AG04450 (cell line): Measurements from ENCODE around the gene LOC128125822.
A peak's percentile ranks its signal among the peaks of the same experiment; 100 is the strongest.

Experiments
- CTCF ChIA-PET: fragments of 300-600, 350-600 bp; formaldehyde crosslinking; extraction: SDS; loops from one replicate; lab custom pipeline; 2022; ENCODE audit warnings: antibody characterized with exemption, inconsistent platforms; lab: Charles Lee
- POLR2A ChIA-PET: fragments of 350-600 bp; formaldehyde crosslinking; extraction: SDS; loops from one replicate; lab custom pipeline; 2021; ENCODE audit warnings: antibody characterized with exemption, inconsistent platforms; lab: Yijun Ruan, JAX
- DNase-seq: peaks from one replicate; pipeline ENCODE4 v3.0.0-alpha.2; 2011; ENCODE audit warnings: low read depth, low spot score
- H3K27ac ChIP-seq: one replicate; pipeline ENCODE4 v1.5.1; 2012; ENCODE audit warnings: low read depth, low read length, control low read depth
- H3K27me3 ChIP-seq: one replicate; pipeline ENCODE4 v1.6.0; 2012; ENCODE audit warnings: low read length; ENCODE audit not compliant: control insufficient read depth, insufficient read depth
- H3K4me3 ChIP-seq: 2 replicates; pipeline ENCODE4 v1.5.1; 2011; ENCODE audit warnings: mild to moderate bottlenecking, low read depth, low read length, control low read depth
- H3K9me3 ChIP-seq: 2 replicates; pipeline ENCODE4 v1.5.1; 2012; ENCODE audit warnings: low read length; ENCODE audit not compliant: control insufficient read depth, insufficient read depth
- TF ChIP-seq, protein P1 (sequence below): IDR thresholded peaks from 2 replicates; pipeline ENCODE4 v1.5.1; 2011; ENCODE audit warnings: low read depth, low read length, control low read depth, inconsistent platforms

The LOC128125822 gene

DNA sequence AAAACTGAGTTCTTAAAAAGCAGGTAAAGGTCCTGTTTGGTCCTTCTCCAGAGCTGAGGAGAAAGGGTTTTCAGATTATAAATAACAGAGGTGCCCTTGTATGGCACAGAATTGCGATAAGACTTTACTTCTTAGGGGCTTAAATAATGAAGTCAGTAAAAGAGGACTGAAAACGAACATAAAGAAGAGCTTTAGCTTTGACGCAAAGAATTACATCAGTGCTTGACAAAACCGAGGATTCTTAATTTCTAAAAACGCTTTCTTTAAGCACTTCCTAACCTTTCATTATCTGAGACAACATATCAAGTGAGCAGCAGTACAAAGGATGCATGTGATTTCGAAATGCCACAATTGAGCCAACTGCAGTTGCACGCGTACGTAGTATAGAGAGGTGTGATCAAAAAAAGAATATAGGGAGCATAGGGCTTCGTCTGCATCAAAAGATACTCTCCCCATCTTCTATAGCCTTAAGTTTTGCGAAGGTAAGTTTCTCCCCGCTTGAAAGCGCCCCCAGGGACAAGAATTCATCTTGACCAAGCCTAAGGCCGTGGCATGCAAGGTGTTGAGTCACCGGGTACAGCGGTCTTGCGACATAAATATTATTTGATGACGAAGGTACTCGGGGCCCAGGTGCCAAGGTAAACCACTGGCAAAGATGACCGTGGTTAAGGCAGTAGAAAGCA, 778 bp upstream of the LOC128125822 start:
- ChIA-PET CTCF (interaction anchor here (1.9 kb wide), 1 partner anchor 219 kb away, joined by 7 read pairs; no protein-coding TSS in a partner anchor), POLR2A (no interaction called here)
- TF ChIP-seq, protein P1, sequence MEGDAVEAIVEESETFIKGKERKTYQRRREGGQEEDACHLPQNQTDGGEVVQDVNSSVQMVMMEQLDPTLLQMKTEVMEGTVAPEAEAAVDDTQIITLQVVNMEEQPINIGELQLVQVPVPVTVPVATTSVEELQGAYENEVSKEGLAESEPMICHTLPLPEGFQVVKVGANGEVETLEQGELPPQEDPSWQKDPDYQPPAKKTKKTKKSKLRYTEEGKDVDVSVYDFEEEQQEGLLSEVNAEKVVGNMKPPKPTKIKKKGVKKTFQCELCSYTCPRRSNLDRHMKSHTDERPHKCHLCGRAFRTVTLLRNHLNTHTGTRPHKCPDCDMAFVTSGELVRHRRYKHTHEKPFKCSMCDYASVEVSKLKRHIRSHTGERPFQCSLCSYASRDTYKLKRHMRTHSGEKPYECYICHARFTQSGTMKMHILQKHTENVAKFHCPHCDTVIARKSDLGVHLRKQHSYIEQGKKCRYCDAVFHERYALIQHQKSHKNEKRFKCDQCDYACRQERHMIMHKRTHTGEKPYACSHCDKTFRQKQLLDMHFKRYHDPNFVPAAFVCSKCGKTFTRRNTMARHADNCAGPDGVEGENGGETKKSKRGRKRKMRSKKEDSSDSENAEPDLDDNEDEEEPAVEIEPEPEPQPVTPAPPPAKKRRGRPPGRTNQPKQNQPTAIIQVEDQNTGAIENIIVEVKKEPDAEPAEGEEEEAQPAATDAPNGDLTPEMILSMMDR: peak; percentile 8; the same call in 1 of the 2 replicates
- DNase-seq: no peak
- H3K27ac ChIP-seq: peak overlapping the region; percentile 94
- peaks cover 2% of the 10 kb centered on the region; the same call in 1 of the 2 replicates for H3K9me3 ChIP-seq
- no peaks in the 10 kb centered on the region for H3K27me3 ChIP-seq
- H3K4me3 ChIP-seq: peak overlapping the region; percentile 75

DNA sequence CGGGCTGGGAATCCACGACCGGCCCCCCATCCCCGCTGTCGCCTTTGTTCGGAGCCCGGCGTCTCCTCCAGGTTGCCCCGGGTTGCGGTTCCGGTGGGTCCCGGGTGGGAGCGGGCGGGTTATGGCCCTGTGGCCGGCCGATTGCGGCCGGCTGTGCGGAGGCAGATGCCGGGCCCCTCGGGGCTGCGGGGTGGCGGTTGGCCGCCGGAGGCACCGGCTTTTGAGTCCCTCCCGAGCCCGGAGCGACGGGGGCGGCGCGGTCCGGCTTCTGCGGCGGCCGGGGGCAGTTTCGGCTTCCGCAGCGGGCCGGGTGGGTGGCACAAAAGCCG, 431 bp downstream of the LOC128125822 start:
- ChIA-PET POLR2A (interaction anchor here (1.4 kb wide), 1 partner anchor 45 kb away, joined by 3 read pairs; no protein-coding TSS in a partner anchor), CTCF (interaction anchor here (2.5 kb wide), 1 partner anchor 25 kb away, joined by 17 read pairs; no protein-coding TSS in a partner anchor)
- Histone ChIP-seq H3K27ac (peak overlapping the region; percentile 92), H3K27me3 (no peaks in the 10 kb centered on the region), H3K9me3 (peaks cover 2% of the 10 kb centered on the region; the same call in 1 of the 2 replicates), H3K4me3 (peak overlapping the region; percentile 86)
- TF ChIP-seq, protein P1: no peak
- no peak for DNase-seq

DNA sequence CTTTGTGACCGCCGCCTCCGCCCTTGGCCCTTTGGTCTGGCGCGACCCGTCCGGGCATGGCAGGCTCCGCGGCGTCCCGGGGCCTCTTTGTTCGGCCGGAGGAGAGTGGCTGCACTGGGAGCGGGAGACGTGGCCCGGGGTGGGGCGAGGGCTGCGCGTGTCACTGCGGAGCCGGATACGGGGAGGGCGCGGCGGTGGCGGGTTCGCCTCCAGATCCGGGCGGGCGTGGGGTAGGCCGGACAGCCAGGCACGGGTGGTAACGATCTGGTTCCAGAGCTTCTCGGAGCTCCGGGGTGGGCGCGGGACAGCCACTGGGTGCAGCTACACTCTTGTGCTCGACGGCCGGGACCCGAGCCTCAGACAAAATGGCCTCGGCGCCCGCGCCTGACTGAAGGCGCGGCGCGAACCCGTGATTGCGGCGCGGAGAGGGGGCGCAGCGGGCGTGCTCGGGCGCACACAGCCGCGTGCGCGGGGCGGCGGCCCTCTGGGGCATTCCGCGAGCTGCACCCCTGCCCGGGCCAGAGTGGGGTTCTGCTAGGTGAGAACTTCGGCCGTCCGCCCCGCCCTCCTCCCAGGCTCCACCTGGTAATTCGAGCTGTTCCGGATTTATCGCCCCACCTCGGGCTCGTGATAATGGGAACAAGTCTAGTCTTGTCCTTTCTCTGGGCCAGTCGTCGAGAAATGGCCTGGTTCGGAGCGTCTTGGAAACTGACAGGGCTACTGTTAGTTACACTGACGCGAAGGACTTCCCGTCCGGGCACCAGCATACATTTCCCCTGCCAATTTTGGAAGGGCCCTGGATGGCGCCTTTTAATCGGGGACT, 1.0 kb downstream of the LOC128125822 start:
- Histone ChIP-seq H3K4me3 (peak overlapping the region; percentile 86), H3K9me3 (peaks cover 2% of the 10 kb centered on the region; the same call in 1 of the 2 replicates), H3K27me3 (no peaks in the 10 kb centered on the region), H3K27ac (peak overlapping the region; percentile 92)
- TF ChIP-seq, protein P1: no peak
- no peak for DNase-seq
- CTCF ChIA-PET: interaction anchor here (0.5 to 2.5 kb wide), 13 partner anchors 11 to 675 kb away, joined by 3 to 17 read pairs (median 3); no protein-coding TSS in a partner anchor
- POLR2A ChIA-PET: interaction anchor here (0.6 to 1.4 kb wide), 4 partner anchors 11 to 62 kb away, joined by 3 to 7 read pairs (median 4); partner anchors contain the start of gene PHF3

DNA sequence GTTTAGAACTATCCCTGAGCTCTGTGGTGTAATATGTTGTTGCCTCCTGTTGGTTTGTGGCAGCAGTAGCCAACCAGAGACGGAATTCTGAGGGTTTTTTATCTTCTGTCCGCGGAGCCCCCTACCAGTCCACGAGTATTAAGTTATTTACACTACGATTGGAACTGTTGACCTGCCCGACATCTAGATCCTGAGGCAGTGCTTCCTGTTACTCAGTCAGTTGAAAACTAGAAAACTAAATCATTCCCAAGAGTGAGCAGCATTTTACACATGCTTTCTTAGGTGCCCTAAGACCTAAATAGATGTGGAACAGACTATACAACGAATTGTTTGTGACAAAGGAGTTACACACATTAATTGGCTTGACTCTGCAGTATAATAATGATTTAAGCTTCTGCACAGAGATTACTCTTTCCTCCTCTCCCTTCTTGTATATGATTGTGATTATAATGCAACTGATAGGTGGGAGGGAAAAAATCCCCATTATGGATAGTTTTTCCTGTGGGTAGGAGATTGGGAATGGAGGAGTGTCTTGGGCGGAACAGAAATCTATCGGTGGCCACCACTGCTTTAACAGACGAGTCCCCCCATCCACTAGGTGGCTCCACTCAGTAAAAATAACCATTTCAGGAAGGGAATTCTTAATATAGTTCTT, 1.7 kb downstream of the LOC128125822 start:
- peaks cover 2% of the 10 kb centered on the region; the same call in 1 of the 2 replicates for H3K9me3 ChIP-seq
- ChIA-PET POLR2A (interaction anchor here (0.6 to 1.4 kb wide), 4 partner anchors 10 to 61 kb away, joined by 3 to 7 read pairs (median 4); partner anchors contain the start of gene PHF3), CTCF (interaction anchor here (0.5 to 2.5 kb wide), 22 partner anchors 9 to 675 kb away, joined by 3 to 17 read pairs (median 4); no protein-coding TSS in a partner anchor)
- TF ChIP-seq, protein P1: peak; percentile 66
- no peak for DNase-seq
- H3K27ac ChIP-seq: peak overlapping the region; percentile 92
- peak overlapping the region; percentile 86 for H3K4me3 ChIP-seq
- H3K27me3 ChIP-seq: no peaks in the 10 kb centered on the region
